ENCODE results near the gene LMBR1. TPM values are rescaled to one million over a fixed set of nuclear protein-coding genes. Genes with fewer than 3 reads are reported as not detected.

The LMBR1 gene
- total and polyA plus RNA-seq, 2 experiments from 2014 or later: 21.8 to 26.7 TPM

- TF ChIP-seq EZH2 (IDR thresholded peaks at IDR 0.05; ENCODE audit: insufficient read depth, poor library complexity, severe bottlenecking): no peak
- no peak for TF ChIP-seq EZH2phosphoT487 (IDR thresholded peaks at IDR 0.05; ENCODE audit: insufficient read depth, low read depth)
- WGBS, 2 experiments (ENCODE audit: low coverage in 1 of 2, low lambda C conversion rate in 2 of 2, missing lambda C conversion rate in 2 of 2): 44 to 55% methylated on average over 2 of the region's 2 CpGs
- in situ Hi-C loops (cut with MboI): no loop called here
Observed at GRCh38 chr7:156629873-156630272, 263.1 kb downstream of the LMBR1 start.

GRCh38 chr7:156628562-156628961 lies 264.4 kb downstream of the LMBR1 start:
- Histone ChIP-seq H3K9me3 (ENCODE audit: low read depth) (no peaks in the 10 kb centered on the region), H3K79me2 (ENCODE audit: insufficient read depth) (no peaks in the 10 kb centered on the region), H3K9me2 (ENCODE audit: insufficient read depth) (no peaks in the 10 kb centered on the region), H3K4me1 (ENCODE audit: insufficient read depth) (no peaks in the 10 kb centered on the region), H4K20me1 (ENCODE audit: insufficient read depth) (no peaks in the 10 kb centered on the region), H3K4me3 (no peak overlapping the region), H3K27me3 (replicated peaks; ENCODE audit: insufficient read depth) (no peaks in the 10 kb centered on the region), H3K27ac (no peak overlapping the region), H3K36me3 (ENCODE audit: low read depth) (no peaks in the 10 kb centered on the region), H3K9ac (no peak overlapping the region), H2AFZ (no peak overlapping the region), H3K4me2 (ENCODE audit: unreplicated experiment) (no peak overlapping the region), H3F3A (ENCODE audit: insufficient read depth) (no peaks in the 10 kb centered on the region)
- TF ChIP-seq EZH2 (IDR thresholded peaks at IDR 0.05; ENCODE audit: insufficient read depth, poor library complexity, severe bottlenecking): no peak
- no peak for TF ChIP-seq EZH2phosphoT487 (IDR thresholded peaks at IDR 0.05; ENCODE audit: insufficient read depth, low read depth)
- DNase-seq: no peak
- in situ Hi-C loops (cut with MboI): no loop called here

More at GRCh38 chr7:156629873-156630272, 263.1 kb downstream of the LMBR1 start:
- Histone ChIP-seq H3K79me2 (ENCODE audit: insufficient read depth) (no peaks in the 10 kb centered on the region), H3K4me3 (no peak overlapping the region), H3K9ac (no peak overlapping the region), H4K20me1 (ENCODE audit: insufficient read depth) (no peaks in the 10 kb centered on the region), H3K27ac (no peak overlapping the region), H3K9me2 (ENCODE audit: insufficient read depth) (no peaks in the 10 kb centered on the region), H3K4me2 (ENCODE audit: unreplicated experiment) (no peak overlapping the region), H3K9me3 (ENCODE audit: low read depth) (no peaks in the 10 kb centered on the region), H3K36me3 (ENCODE audit: low read depth) (no peaks in the 10 kb centered on the region), H3F3A (ENCODE audit: insufficient read depth) (no peaks in the 10 kb centered on the region), H3K4me1 (ENCODE audit: insufficient read depth) (no peaks in the 10 kb centered on the region), H2AFZ (no peak overlapping the region), H3K27me3 (replicated peaks; ENCODE audit: insufficient read depth) (no peaks in the 10 kb centered on the region)
- no peak for DNase-seq

Small RNAs within 50 kb of the gene (small RNA-seq; reads per million reads assigned to genes)
- gene RNU4-31P (ENCODE audit: low read depth, low replicate concordance): not detected

Other genes with a start within 250 kb of the LMBR1 start
- 13.7 and 17.9 TPM in 2 replicates for gene NOM1, start 56.5 kb upstream of the LMBR1 start, total RNA-seq (2014; rRNA removed; shearing (Covaris generic))
- gene NOM1, start 56.5 kb upstream of the LMBR1 start, polyA plus RNA-seq (2016; fragmentation: Nextera tagmentation; extraction: Ambion mirVana): 9.2 TPM in 2 replicates
- not detected in 2 replicates for gene MNX1, start 117.5 kb upstream of the LMBR1 start, total RNA-seq (2014; rRNA removed; shearing (Covaris generic))
- gene MNX1, start 117.5 kb upstream of the LMBR1 start, polyA plus RNA-seq (2016; fragmentation: Nextera tagmentation; extraction: Ambion mirVana): not detected in 2 replicates
- 92.4 and 92.7 TPM in 2 replicates for gene UBE3C, start 245.7 kb upstream of the LMBR1 start, total RNA-seq (2014; rRNA removed; shearing (Covaris generic))
- 30.8 and 32.1 TPM in 2 replicates for gene UBE3C, start 245.7 kb upstream of the LMBR1 start, polyA plus RNA-seq (2016; fragmentation: Nextera tagmentation; extraction: Ambion mirVana)

Measured in GM23248 (cell line).